Measurements from ENCODE around the gene CALML5.

- TF ChIP-seq EZH2 (IDR thresholded peaks at IDR 0.05; ENCODE audit: insufficient read depth, poor library complexity, severe bottlenecking) (no peak), EZH2phosphoT487 (IDR thresholded peaks at IDR 0.05; ENCODE audit: insufficient read depth, low read depth) (no peak)
Measured at GRCh38 chr10:5536486-5537081, 37.2 kb upstream of the CALML5 start.
